GM19099 (cell line): Measurements from ENCODE around the gene AKT1S1.

Experiments used
- POLR2A ChIP-seq: IDR thresholded peaks from 3 replicates; pipeline ENCODE4 v1.6.1; 2011; ENCODE audit warnings: low read depth; ENCODE audit not compliant: insufficient read length; ENCODE audit errors: extremely low read depth

The AKT1S1 gene

DNA sequence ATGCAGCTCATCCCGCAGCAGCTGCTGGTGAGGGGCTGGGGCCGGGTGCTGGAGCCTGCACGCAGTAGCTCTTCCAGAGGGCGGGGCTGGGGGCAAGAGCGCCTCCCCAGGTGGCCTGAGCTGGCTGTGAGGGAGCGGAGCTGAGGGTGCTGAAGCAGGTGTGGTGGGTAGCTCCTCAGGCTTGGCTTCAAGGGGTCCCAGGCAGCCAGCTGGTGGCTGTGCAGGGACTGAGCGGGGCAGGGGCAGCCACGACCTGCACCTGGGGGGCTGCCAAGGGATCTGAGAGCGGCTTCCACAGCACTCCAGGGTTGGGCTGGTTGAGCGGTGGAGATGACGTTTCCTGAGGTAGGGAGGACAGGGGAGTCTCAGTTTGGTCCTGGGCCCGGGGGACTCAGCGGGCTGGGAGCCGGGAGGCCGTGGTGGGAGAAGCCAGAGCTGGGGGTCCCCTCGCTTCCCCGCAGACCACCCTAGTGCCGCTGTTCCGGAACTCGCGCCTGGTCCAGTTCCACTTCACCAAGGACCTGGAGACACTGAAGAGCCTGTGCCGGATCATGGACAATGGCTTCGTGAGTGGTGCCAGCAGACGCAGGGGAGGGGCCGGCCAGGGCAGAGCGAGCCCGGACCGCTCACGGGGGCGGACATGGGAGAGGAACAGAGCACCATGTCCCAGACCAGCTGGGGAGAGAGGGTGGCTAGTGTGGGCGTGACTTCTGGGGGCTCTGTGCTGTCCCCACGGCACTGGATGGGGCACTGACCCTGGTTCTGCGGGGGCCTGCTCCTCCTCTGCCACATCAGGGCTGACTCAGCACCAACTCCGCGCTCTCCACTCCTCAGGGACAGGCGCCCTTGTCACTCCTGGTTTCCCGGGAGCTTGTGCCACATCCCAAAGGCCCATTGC is 18.8 kb downstream of the AKT1S1 start:
- TF ChIP-seq POLR2A, result peak; percentile 18

DNA sequence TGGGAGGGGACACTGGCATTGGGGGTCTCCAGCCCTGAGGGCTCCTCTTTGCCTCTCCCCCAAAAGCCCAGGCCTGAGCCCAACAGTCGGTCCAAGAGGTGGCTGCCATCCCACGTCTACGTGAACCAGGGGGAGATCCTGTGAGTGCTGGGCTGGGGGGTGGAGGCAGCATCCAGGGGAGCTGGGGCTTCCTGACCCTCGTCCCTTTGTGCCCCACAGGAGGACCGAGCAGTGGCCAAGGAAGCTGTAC is 19.4 kb downstream of the AKT1S1 start:
- TF ChIP-seq POLR2A, result no peak

DNA sequence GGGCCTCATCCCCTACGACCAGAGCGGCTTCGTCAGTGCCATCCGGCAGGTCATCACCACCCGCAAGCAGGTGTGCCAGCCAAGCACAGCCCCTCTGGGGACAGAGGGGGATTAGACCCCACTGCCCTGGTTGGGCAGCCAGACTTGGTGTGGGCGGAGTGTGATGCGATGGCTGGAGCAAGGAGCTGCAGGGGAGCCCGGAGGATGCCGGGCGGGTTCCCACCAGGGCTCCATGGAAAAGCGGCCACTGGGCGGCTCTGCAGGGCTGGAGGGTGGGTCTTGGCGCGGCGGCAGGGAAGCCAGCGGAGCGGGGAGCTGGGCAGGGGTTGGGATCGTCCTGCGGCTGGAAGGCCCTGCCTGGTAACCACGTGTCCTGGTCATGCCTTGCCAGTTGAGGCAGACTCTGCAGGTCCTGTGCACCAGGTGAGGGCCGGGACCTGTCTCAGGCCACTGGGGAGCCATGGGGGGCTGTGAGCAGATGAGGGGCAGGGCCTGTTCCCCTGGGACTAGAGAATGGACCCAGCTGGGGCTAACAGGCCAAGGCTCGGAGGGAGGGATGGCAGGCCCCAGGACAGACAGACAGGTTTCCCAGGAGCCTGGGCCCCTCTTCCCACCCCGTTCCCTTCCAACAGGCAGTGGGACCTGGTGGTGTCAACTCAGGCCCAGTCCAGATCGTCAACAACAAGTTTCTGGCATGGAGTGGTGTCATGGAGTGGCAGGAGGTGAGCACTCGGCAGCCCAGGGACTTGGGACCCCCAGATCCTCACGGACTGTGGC is 19.9 kb downstream of the AKT1S1 start:
- no peak for TF ChIP-seq POLR2A

DNA sequence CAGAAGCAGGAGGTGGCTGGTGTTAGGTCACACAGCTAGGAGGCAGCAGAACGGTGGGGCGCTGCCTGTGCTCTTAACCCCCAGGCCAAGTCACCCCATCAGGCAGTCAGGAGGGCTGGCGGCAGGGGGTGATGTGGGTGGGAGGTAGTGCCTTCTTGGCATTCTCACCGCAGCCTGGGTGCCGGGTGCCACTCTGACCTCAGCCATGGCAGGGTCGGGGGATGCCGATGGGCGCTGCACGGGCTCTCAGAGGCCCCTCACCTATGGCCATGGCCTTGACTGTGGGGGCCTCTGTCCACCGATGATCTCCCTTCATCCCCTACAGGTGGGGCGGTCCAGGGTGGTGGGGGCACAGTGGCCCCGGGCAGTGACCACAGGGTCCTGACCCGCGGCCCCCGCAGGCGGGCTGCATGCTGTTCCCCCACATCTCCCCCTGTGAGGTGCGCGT is 20.6 kb downstream of the AKT1S1 start:
- no peak for TF ChIP-seq POLR2A

DNA sequence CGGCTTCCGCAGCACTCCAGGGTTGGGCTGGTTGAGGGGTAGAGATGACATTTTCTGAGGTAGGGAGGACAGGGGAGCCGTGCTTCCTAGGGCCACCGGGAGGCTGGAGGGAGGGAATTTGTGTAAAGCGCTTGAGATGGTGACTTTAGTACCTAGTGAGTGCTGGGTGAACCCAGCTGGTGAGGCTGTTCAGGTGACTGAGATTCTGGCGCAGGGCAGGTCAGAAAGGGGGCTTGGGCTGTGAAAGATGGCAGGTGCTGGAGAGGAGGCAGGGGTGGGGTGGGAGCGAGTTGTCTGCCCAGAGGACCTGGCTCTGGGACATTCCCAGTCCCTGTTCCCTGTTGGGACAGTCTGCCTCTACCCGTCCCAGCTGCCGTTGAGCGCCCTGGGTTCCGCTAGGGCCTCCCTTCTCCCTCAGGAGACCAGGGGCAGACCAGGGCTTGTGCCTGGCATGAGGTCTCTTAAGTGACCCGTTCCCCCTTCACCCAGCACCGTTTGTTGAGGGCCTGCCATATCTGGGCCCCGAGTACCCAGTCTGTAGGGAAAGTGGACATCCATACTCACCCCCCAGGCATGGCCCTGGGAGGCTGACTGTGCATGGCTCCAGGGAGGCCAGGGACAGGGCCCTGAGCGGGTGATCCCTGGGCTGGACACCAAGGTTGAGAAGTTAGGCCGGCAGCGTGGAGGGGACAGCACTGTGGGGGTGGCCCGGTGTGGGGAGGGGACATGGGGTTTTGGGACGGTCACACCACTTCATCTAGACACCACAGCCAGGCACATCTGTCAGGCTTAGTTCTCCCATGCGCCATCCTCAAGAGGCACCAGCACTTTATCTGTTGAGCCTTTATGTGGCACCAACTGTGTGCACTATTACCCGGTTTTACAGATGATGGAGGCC is 21.2 kb downstream of the AKT1S1 start:
- TF ChIP-seq POLR2A, result no peak

DNA sequence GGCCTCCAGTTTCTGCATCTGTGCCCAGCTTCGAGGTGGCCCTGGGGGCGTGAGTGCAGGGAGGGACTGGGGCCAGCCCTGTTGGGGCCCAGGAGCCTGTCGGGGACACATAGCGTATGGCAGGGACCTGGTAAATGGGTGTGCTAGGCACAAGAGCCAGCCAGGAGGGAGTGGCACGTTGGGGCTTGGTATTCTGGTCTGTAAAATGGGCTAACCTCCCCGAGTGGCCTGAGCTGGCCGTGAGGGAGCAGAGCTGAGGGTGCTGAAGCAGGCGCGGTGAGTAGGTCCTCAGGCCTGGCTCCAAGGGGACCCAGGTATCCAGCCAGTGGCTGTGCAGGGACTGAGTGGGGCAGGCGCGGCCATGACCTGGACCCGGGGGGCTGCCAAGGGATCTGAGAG is 21.9 kb downstream of the AKT1S1 start:
- no peak for TF ChIP-seq POLR2A

DNA sequence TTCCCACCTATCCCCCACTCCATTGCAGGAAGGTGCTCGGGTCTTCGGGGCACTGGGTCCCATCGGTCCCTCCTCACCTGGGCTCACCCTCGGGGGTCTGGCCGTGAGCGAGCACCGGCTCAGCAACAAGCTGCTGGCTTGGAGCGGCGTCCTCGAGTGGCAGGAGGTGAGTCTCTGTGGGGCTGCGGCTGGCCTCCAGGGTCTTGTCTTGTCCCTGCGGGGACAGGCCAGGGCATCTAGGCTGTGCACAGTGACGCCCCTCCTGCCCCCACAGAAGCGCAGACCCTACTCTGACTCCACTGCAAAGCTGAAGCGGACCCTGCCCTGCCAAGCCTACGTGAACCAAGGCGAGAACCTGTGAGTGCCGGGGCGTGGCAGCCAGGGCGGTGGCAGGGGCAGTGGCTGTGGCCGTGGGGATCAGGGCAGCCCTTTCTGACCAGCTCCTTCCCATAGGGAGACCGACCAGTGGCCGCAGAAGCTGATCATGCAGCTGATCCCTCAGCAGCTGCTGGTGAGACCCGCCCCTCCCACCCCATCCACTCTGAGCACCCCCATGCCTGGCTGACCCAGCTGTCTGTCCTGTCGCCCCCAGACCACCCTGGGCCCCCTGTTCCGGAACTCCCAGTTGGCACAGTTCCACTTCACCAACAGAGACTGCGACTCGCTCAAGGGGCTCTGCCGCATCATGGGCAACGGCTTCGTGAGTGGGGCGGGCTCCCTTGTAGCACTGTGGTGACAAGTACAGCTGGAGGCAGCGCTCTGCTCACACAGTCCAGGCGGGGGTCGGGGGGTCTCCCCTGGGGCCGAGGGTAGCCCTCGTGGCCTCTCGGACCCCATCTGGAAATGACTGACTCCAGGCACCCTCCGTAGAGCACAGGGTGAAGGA is 22.5 kb downstream of the AKT1S1 start:
- no peak for TF ChIP-seq POLR2A

DNA sequence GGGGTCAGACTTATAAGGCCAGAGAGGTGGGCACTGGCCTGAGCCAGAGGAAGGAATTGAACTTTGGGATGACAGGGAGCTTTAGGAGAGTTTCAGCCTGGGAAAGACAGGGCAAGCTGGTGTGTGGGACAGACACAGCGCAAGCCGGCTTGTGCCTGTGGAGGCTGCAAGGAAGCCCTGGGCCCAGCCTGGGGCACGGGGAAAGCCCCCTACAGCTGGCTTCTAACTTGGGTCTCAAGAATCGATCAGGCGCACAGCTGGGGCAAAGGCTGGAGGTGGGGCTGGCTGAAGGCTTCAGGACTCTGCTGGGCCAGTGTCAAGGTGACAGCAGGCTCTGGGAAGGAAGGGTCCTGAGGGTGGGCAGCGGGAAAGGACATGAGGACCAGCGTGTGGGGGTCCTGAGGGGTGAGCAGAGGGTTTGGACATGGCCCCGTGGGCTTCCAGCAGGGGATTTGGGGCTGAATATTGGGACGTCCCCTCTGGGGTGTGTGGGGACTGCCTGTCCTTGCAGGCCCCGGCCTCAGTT is 23.2 kb downstream of the AKT1S1 start:
- no peak for TF ChIP-seq POLR2A

DNA sequence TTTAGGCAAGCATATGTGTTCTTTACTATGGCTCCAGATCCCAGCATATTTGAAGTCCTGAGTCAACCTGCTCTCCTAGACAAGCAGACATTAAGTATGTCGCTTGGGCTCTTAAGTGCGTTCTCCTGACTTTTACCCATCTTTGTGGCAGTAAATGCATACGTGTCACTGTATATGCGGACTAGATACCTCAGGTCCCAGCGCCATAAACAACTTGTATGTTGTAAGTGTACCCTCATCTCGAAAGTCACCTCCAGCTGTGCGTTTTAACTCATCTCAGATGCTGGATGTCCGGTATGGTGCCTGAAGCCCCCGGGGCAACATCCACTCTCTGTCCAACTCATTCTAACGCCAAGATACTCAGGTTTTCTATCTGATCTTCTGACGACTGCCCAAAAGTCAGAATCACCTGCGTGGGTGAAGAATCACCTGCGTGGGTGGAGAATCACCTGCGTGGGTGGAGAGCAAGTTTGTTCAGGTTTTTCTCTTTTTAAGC is 24.5 kb downstream of the AKT1S1 start:
- TF ChIP-seq POLR2A, result no peak

DNA sequence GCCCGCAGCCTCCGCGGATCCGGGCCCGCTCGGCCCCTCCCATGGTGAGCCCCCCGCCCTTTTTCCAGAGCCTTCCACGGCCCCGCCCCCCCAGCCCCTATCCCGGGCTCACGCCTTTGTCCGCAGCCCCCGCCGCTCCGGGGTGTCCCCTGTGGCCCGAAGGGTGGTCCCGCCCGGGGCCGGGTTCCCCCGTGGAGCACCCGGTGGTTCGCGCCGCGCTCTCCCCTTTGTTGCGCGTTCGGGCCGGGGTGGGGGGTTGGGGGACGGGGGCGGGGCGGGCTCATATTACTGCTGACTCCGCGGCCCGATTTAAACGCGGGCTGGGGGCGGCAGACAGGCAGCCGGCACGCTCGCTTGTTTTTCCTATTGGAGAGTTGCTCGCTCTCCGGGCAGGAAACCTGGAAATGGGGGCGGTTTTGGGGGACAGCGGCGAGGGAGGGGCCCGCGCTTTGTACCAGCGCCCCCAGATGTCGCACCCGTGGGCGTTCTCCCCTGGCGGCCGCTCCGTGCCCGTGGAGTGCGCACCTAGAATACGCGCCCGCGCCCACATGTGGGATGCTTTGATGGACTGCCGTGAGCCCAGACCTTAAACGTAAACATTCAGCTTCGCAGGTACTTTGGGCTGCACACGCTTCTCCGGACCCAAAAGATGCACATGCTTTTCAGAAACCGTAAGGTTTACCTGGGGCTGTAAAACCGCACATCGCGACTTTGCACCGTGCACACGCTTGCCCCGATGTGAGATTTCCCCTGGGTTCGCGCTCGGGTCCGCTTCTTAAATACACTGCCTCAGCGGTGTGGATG is 25.5 kb downstream of the AKT1S1 start:
- peak; percentile 27 for TF ChIP-seq POLR2A

DNA sequence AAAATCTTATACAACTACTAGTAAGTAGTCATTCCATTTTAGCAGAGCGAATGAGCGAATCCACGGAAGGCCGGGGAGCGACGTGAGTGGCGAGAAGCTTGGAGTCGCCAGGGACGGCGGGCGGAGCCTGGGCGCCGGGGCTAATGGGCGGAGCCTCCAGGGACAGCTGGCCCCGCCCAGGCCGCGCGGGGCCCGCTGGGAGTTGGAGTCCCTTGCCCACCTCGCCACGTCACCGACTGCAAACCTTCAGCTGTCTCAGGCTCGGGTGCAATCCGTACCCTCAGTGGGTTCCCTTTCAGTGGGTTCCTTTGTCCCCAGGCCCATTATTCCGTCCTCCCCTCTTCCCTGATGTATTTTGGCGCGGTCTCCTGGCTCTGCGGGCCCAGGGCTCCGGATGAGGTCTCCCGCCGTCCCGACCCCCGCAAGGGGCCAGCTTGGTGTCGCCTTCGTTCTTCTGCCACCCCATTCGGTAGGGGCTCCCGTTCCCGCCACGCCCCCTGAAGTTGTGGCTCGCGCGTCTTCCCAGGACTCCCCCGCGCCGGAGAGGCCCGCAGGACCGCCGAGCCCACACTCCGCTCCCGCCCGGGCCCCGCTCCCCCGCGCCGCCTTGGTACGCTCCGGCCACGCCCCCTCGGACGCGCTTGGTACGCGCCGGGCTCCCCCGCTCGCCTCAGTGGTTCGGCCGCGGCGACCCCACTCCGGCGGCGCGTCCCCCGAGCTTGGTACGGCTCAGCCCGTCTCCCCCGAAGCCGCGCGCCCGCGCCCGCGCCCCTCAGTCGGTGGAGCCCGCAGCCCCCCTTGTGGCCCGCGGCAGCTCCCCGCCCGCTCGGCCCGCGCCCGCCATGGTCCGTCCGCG is 26.4 kb downstream of the AKT1S1 start, which contains the start of gene PTOV1:
TSS of gene PTOV1 (plus strand) at position 673 of the 856 bp plus-strand sequence.
- TF ChIP-seq POLR2A, result peak; percentile 66

DNA sequence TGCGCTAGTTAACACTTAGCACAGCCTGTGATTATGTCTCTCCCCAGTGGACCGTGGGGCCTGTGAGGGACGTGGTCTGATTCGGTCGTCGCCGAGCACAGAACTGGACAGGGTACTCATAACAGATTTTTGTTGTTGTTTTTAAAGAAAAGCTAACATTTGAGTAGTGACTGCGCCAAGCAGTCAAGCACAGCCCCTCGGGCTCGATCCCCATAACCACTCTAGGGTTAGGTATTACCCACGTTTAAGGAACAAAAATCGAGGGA is 27.0 kb downstream of the AKT1S1 start:
- TF ChIP-seq POLR2A, result no peak
